Endothelial cell of umbilical vein (primary cell): ENCODE measurements around the gene PPIE. TPM values are rescaled to one million over a fixed set of nuclear protein-coding genes. Genes with fewer than 3 reads are reported as not detected.

Experiments
- BruUV-seq: library from RNA; stranded (reverse); fragments of 400-500 nt; replicated peaks from 2 replicates; lab custom pipeline; 2021; lab: Mats Ljungman, UMichigan
- CTCF ChIA-PET: fragments of 300-600, 350-600 bp; sonication (Branson Sonifier 250); formaldehyde crosslinking; loops from one replicate; lab custom pipeline; 2021; ENCODE audit warnings: antibody characterized with exemption, inconsistent platforms; lab: Charles Lee
- POLR2A ChIA-PET: fragments of 300-600, 350-600 bp; sonication (Branson Sonifier 250); formaldehyde crosslinking; loops from one replicate; lab custom pipeline; 2021; ENCODE audit warnings: antibody characterized with exemption, inconsistent platforms; lab: Charles Lee
- DNase-seq: peaks from one replicate; pipeline ENCODE4 v3.0.0-alpha.2; 2011; ENCODE audit warnings: low read depth, low spot score
- FAIRE-seq: peaks from 2 replicates; lab custom pipeline; 2011; peaks lifted over from hg19 to GRCh38; lab: Jason Lieb, UNC
- H2AFZ ChIP-seq: 2 replicates; pipeline ENCODE4 v1.6.0; 2012; ENCODE audit warnings: low read depth, low read length, control low read depth, inconsistent platforms
- H3K27ac ChIP-seq: 2 replicates; pipeline ENCODE4 v1.5.1; 2011; ENCODE audit warnings: low read depth, mild to moderate bottlenecking, control low read depth, low read length, moderate library complexity; ENCODE audit not compliant: insufficient read depth
- H3K27me3 ChIP-seq, 2 experiments: 2 replicates each; pipeline versions ENCODE4 v1.6.0 to v1.6.1; 2011; ENCODE audit warnings: low read length in 2 of 2, mixed read lengths in 1 of 2; ENCODE audit not compliant: control insufficient read depth in 2 of 2, insufficient read depth in 2 of 2
- H3K36me3 ChIP-seq, 2 experiments: 2 replicates in 1 of 2; 3 replicates in 1 of 2; pipeline ENCODE4 v1.5.1; 2011; ENCODE audit warnings: low read length in 2 of 2, mild to moderate bottlenecking in 1 of 2, moderate library complexity in 1 of 2; ENCODE audit not compliant: control insufficient read depth in 2 of 2, insufficient read depth in 2 of 2; ENCODE audit errors: extremely low read depth in 1 of 2
- H3K4me1 ChIP-seq: 3 replicates; pipeline ENCODE4 v1.5.1; 2011; ENCODE audit warnings: mild to moderate bottlenecking, low read length; ENCODE audit not compliant: control insufficient read depth, insufficient read depth; ENCODE audit errors: extremely low read depth
- H3K4me2 ChIP-seq: 2 replicates; pipeline ENCODE4 v1.6.1; 2011; ENCODE audit warnings: low read length, control low read depth, mixed read lengths; ENCODE audit not compliant: insufficient read depth
- H3K4me3 ChIP-seq, 3 experiments: fragments of 200-600 bp in 1 of 3; sonication (generic), shearing (Covaris generic) in 1 of 3; replicated peaks in 1 of 3; 2 replicates each; pipeline ENCODE4 v1.5.1; 2011 to 2016; ENCODE audit warnings: control low read depth in 3 of 3, low read length in 3 of 3, mild to moderate bottlenecking in 2 of 3, inconsistent platforms in 1 of 3, low read depth in 1 of 3, moderate library complexity in 1 of 3; ENCODE audit not compliant: insufficient read depth in 1 of 3
- H3K79me2 ChIP-seq: 2 replicates; pipeline ENCODE4 v1.6.0; 2012; ENCODE audit warnings: low read length, inconsistent platforms; ENCODE audit not compliant: control insufficient read depth, insufficient read depth
- H3K9ac ChIP-seq: replicated peaks from 2 replicates; pipeline ENCODE3; 2011; ENCODE audit warnings: low read length, control low read depth; ENCODE audit not compliant: insufficient read depth; ENCODE audit errors: extremely low read depth
- H3K9me1 ChIP-seq: replicated peaks from 3 replicates; pipeline ENCODE4 v1.6.0; 2011; ENCODE audit warnings: mild to moderate bottlenecking, low read length; ENCODE audit not compliant: control insufficient read depth, insufficient read depth; ENCODE audit errors: extremely low read depth
- H3K9me3 ChIP-seq: replicated peaks from 2 replicates; pipeline ENCODE4 v1.5.1; 2012; ENCODE audit warnings: low read length, inconsistent platforms; ENCODE audit not compliant: control insufficient read depth, insufficient read depth
- H4K20me1 ChIP-seq: replicated peaks from 2 replicates; pipeline ENCODE3; 2011; ENCODE audit warnings: mild to moderate bottlenecking, low read length; ENCODE audit not compliant: control insufficient read depth, insufficient read depth; ENCODE audit errors: extremely low read depth
- CTCF ChIP-seq, 2 donors: IDR thresholded peaks; 1 replicate in 1 of 2; 2 replicates in 1 of 2; pipeline ENCODE4 v1.5.1; 2011; ENCODE audit warnings: low read length in 2 of 2, mild to moderate bottlenecking in 2 of 2, moderate library complexity in 2 of 2, control low read depth in 1 of 2, inconsistent platforms in 1 of 2, low read depth in 1 of 2; ENCODE audit not compliant: insufficient read depth in 1 of 2; ENCODE audit errors: extremely low read depth in 1 of 2
- EZH2 ChIP-seq: IDR thresholded peaks from 2 replicates; pipeline ENCODE4 v1.6.1; 2012; ENCODE audit warnings: borderline replicate concordance, low read depth, mild to moderate bottlenecking, moderate library complexity, low read length, inconsistent platforms; ENCODE audit not compliant: severe bottlenecking
- FOS ChIP-seq: IDR thresholded peaks from 2 replicates; pipeline ENCODE4 v1.6.1; 2011; ENCODE audit warnings: mild to moderate bottlenecking, low read length, moderate library complexity, borderline replicate concordance; ENCODE audit not compliant: insufficient read depth
- GATA2 ChIP-seq: IDR thresholded peaks from 2 replicates; pipeline ENCODE4 v1.7.0; 2011; ENCODE audit warnings: low read depth, mild to moderate bottlenecking, moderate library complexity, mixed read lengths, low read length; ENCODE audit not compliant: insufficient read length, insufficient read depth
- JUN ChIP-seq: IDR thresholded peaks from 2 replicates; pipeline ENCODE4 v1.6.1; 2011; ENCODE audit warnings: borderline replicate concordance, low read depth; ENCODE audit not compliant: insufficient read length, insufficient read depth
- MAX ChIP-seq: IDR thresholded peaks from 2 replicates; pipeline ENCODE4 v1.6.1; 2011; ENCODE audit not compliant: insufficient read depth, insufficient read length
- MYC ChIP-seq: IDR thresholded peaks from one replicate; pipeline ENCODE4 v1.6.1; 2011; ENCODE audit warnings: mild to moderate bottlenecking, low read depth, low read length
- POLR2A ChIP-seq: IDR thresholded peaks from 2 replicates; pipeline ENCODE4 v1.6.1; 2012; ENCODE audit warnings: low read depth, mild to moderate bottlenecking, control low read depth, low read length
- POLR2AphosphoS5 ChIP-seq: IDR thresholded peaks from 2 replicates; pipeline ENCODE4 v1.6.1; 2012; ENCODE audit warnings: low read depth, mild to moderate bottlenecking, control low read depth, low read length, moderate library complexity; ENCODE audit not compliant: insufficient read depth
- dilution Hi-C: fragments of 300-500 bp; cut with MboI; formaldehyde crosslinking; loops from one replicate; pipeline ENCODE4 v1.15.0; 2019; ENCODE audit warnings: low sequenced_read_pairs; ENCODE audit not compliant: extremely low pct_ligation_motif_present
- intact Hi-C: fragments of 100-400 bp; cut with micrococcal nuclease; formaldehyde crosslinking; loops from one replicate; pipeline ENCODE4 v1.10.0; 2022
- polyA plus RNA-seq, 4 experiments: library from polyadenylated mRNA; depleted of rRNA in 3 of 4; stranded (reverse) in 3 of 4; unstranded in 1 of 4; fragments of >200 nt; gene quantifications; 2 replicates each; pipeline versions ENCODE4 v1.2.1 to v1.2.3, GENCODE V29; 2011 to 2012; ENCODE audit warnings: missing spikeins in 1 of 4
- total RNA-seq: library from RNA; stranded (reverse); gene quantifications from 2 replicates; pipeline ENCODE4 v1.2.3, GENCODE V29; 2021

PPIE gene
- total and polyA plus RNA-seq, 2 donors (not counting 3 experiments of a cell fraction or from before 2014, with no cell fraction given): 44.4 to 74.9 TPM

- no peak overlapping the region for H3K9ac ChIP-seq
- intact Hi-C loops (no loop called here), dilution Hi-C loops (no loop called here)
- TF ChIP-seq EZH2 (no peak), MYC (no peak), JUN (no peak), CTCF (IDR thresholded peaks at IDR 0.05; ENCODE audit: extremely low read depth in 1 of 2, insufficient read depth in 1 of 2, low read depth in 1 of 2, low read length in 2 of 2) (no peak), GATA2 (no peak), FOS (no peak), MAX (no peak), POLR2AphosphoS5 (no peak), POLR2A (no peak)
- no peak overlapping the region for H2AFZ ChIP-seq
- H3K36me3 ChIP-seq: no peaks in the 10 kb centered on the region
- no peak overlapping the region for H3K27ac ChIP-seq
- no peak overlapping the region for H3K4me3 ChIP-seq
- no peak for FAIRE-seq
- no peak overlapping the region for H3K4me2 ChIP-seq
- POLR2A ChIA-PET: no interaction called here
- CTCF ChIA-PET: interaction anchor here (1.1 kb wide), 1 partner anchor 230 kb away, joined by 4 read pairs; no protein-coding TSS in a partner anchor
- no peaks in the 10 kb centered on the region for H3K79me2 ChIP-seq
- no peak for DNase-seq
- H3K4me1 ChIP-seq: no peaks in the 10 kb centered on the region
- H4K20me1 ChIP-seq: no peaks in the 10 kb centered on the region
- no TSS peak for BruUV-seq
- no peaks in the 10 kb centered on the region for H3K27me3 ChIP-seq
- no peaks in the 10 kb centered on the region for H3K9me1 ChIP-seq
- no peaks in the 10 kb centered on the region for H3K9me3 ChIP-seq
These were observed 64.0 kb downstream of the PPIE start for GRCh38 chr1:39802496-39803260.
